HG02938 (cell line): Measurements from ENCODE around the gene CCL8.
A peak's percentile ranks its signal among the peaks of the same experiment; 100 is the strongest.
"Not testable (repeated sequence)": the region's sequence is repeated elsewhere in the genome, so short reads cannot be mapped to it uniquely, and the experiment has no call there.

Source experiments
- ATAC-seq: cut with Tn5 transposase; IDR thresholded peaks from one replicate; pipeline ENCODE4 v1.9.1; 2021; ENCODE audit warnings: mild to moderate bottlenecking, moderate library complexity; ENCODE audit not compliant: unreplicated experiment

CCL8 gene

GRCh38 chr17:34313164-34313563, 6.1 kb upstream of the CCL8 start:
- ATAC-seq, result no peak

GRCh38 chr17:34314279-34314678, 5.0 kb upstream of the CCL8 start:
- ATAC-seq, result no peak

DNA sequence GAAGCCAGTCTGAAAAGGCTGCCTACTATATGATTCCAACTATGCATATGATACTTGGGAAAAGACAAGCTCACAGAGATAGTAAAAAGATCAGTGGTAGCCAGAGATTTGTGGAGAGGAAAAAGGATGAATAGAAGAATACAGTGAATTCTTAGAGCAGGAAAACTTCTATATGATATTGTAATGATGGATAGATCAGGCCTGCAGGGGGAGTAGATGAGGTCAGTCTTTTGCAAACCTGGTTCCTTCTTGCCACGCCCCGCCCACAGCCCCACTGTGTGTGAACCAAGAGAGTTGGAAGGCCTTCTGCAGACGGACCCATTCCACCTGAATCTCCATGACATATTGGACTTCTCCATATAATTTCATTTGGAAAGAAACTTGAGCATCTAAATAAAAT, 761 bp upstream of the CCL8 start:
- ATAC-seq, result no peak

GRCh38 chr17:34321964-34322363, 2.7 kb downstream of the CCL8 start:
- no peak for ATAC-seq

- ATAC-seq, result not testable (repeated sequence)
Measured at GRCh38 chr17:34327580-34327979, 8.3 kb downstream of the CCL8 start.

- ATAC-seq, result no peak
Measured at GRCh38 chr17:34337701-34338100, 18.5 kb downstream of the CCL8 start.

GRCh38 chr17:34339138-34339770, 20.0 kb downstream of the CCL8 start:
- ATAC-seq, result no peak

- no peak for ATAC-seq
Measured at GRCh38 chr17:34341916-34342315, 22.7 kb downstream of the CCL8 start.

GRCh38 chr17:34347063-34347462, 27.8 kb downstream of the CCL8 start:
- no peak for ATAC-seq

DNA sequence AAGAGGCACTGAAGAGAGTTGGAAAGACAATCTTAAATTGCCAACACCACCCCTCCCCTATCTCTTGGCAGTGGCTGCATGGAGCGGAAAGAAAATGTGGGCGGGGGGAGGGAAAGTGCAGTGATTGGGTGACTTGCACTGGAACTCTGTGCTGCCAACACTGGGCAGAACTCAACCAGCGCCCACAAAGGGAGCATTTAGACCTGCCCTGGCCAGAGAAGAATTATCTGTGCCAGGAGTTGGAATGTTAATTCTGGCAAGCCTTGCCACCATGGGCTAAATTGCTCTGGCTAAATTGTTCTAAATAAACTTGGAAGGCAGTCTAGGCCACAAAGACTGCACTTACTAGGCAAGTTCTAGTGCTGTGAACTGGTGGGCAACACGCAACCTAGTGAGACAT, 30.5 kb downstream of the CCL8 start:
- no peak for ATAC-seq

DNA sequence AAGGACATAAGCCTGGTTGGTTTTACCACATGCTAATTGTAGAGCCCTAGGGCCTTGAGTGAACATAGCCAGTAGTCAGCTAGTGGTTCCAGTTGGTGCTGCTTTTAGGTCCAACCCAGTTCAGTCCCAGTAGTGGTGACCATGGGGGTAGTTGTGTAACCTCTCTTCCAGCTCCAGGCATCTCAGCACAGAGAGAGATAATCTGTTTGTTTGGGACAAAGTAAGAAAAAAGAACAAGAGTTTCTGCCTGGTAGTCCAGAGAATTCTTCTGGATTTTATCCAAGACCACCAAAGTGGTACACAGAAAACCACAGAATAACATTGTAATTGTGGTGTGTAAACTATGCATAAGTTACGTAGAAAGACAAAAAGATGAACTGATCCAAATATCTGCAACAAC, 31.9 kb downstream of the CCL8 start:
- no peak for ATAC-seq

DNA sequence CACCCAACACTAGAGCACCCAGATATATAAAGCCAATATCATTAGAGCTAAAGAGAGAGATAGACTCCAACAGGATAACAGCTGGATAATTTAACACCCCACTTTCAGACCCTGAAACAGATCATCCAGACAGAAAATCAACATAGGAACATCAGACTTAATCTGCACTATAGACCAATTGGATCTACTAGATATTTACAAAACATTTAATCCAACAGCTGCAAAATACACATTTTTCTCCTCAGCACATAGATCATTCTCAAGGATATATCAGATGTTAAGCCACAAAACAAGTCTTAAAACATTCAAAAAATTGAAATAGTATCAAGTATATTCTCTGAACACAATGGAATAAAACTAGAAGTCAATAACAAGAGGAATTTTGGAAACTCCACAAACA, 33.0 kb downstream of the CCL8 start:
- ATAC-seq, result no peak

- no peak for ATAC-seq
Measured at GRCh38 chr17:34354637-34355036, 35.4 kb downstream of the CCL8 start.

GRCh38 chr17:34356194-34356593, 37.0 kb downstream of the CCL8 start, which contains the start of gene CCL13:
CCL13 (plus strand) TSS chr17:34356480; CDS start chr17:34356527, 47 bp downstream.
- ATAC-seq, result no peak

- ATAC-seq, result no peak
Measured at GRCh38 chr17:34357398-34357797, 38.2 kb downstream of the CCL8 start.

DNA sequence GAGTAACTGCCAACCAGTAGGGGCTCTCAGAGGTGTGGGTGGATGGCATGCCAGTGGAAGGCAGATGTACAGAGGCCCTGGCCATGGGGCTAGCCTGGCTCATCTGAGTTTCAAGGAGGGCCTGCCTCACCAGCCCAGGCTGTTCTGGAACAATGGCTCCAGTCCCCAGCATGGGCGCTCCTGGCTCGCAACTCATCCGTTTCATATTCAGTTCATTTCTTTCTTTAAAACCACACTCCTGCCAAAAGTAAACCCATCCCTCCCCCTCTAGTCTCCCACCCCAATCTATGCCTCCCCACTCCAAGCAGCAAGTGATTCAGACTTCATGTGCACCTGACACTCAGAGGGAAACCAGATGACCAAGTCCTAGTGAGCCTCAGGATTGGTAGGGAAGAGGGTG, 39.4 kb downstream of the CCL8 start:
- ATAC-seq, result no peak

- ATAC-seq, result no peak
Measured at GRCh38 chr17:34360601-34361270, 41.5 kb downstream of the CCL8 start.

- peak; percentile 79 for ATAC-seq
Measured at GRCh38 chr17:34361478-34362061, 42.3 kb downstream of the CCL8 start.

DNA sequence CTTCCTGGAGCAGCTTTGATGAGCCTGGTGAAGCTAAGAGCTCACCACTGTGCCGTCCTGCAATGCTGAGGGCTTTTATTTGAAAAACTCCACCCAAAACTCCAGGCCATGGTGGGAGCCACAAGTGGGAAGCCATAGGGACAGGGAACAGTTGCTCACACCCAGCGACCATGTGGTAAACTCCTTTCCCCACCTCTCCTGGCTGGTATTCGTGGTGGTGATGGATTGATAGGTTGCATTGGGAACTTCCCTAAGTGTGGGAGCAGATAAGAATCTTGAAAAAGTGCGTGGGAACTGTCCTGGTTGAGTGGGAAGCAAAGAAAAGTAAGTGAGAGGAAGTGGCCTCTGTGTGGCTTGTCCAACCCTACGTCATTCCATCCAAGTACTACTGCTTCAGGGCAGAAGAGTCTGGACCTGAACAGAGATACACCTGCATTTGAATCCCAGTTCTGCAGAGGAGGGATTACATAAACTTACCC, 44.0 kb downstream of the CCL8 start, which contains the start of gene CCL1:
Gene CCL1, minus strand, starts transcription at position 51 of the 479 bp plus-strand sequence. CDS start 72 bp downstream, outside the sequence.
- ATAC-seq, result no peak

- ATAC-seq, result no peak
Measured at GRCh38 chr17:34364751-34365150, 45.5 kb downstream of the CCL8 start.

- ATAC-seq, result no peak
Measured at GRCh38 chr17:34365340-34365739, 46.1 kb downstream of the CCL8 start.

DNA sequence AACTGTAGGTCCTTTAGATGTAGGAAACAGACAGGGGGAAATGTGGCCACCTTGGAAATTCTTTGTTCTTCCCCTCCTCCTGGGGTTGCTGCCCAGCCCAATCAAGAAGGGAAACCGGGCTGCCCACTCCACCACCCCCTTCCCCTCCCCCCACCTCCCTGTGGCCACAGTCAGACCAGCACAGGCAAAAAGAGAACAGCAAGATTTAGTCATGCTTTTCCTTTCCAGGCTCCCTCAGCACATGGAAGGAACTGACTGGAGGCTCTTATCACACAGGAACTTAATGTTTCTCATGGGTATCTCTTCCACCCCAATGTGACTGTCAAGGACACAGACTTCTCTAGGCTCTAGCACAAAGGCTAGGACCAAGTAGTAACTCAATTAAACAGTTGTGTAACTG, 46.8 kb downstream of the CCL8 start:
- no peak for ATAC-seq
